ENCODE measurements around the gene GALNT4.

DNA sequence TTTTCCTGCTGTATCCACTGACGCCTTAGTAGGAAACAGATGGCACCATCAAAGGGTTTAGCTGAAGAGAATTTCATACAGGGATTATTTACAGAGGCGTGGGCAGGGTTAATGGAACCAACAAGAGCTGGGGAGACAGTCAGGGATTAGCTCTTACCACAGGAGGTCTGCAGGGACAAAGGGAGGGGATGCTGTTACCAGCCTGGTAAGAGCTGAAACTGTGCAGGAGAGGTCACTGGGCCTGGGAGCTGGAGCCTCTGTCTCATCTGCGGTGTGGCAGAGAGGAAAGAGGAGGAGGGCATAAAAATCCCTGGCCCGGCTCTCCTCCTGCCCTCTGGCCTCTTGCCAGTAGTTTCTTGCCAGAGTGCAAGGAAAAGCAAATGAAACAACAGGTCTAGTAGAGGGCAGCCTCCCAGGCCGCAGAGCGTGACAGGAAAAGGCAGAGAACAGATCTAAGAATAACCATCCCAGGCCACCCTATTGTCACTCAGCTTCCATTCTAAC, 20.1 kb upstream of the GALNT4 start:
- TF ChIP-seq, protein P1, sequence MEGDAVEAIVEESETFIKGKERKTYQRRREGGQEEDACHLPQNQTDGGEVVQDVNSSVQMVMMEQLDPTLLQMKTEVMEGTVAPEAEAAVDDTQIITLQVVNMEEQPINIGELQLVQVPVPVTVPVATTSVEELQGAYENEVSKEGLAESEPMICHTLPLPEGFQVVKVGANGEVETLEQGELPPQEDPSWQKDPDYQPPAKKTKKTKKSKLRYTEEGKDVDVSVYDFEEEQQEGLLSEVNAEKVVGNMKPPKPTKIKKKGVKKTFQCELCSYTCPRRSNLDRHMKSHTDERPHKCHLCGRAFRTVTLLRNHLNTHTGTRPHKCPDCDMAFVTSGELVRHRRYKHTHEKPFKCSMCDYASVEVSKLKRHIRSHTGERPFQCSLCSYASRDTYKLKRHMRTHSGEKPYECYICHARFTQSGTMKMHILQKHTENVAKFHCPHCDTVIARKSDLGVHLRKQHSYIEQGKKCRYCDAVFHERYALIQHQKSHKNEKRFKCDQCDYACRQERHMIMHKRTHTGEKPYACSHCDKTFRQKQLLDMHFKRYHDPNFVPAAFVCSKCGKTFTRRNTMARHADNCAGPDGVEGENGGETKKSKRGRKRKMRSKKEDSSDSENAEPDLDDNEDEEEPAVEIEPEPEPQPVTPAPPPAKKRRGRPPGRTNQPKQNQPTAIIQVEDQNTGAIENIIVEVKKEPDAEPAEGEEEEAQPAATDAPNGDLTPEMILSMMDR (IDR thresholded peaks at IDR 0.05; ENCODE audit: insufficient read depth, low read length, poor library complexity, severe bottlenecking): no peak
- TF ChIP-seq EZH2phosphoT487 (conservative IDR thresholded peaks at IDR 0.05; ENCODE audit: low read length): no peak

Data from SU-DHL-6 (cell line).